HepG2 (cell line): ENCODE data around the gene HSDL1. TPM values are rescaled to one million over a fixed set of nuclear protein-coding genes. Genes with fewer than 3 reads are reported as not detected.

Experiments used
- ARNT ChIP-seq: fragments of 450-650 bp; IDR thresholded peaks from 2 replicates; pipeline ENCODE4 v1.6.1; 2017
- CSRNP2 ChIP-seq: sonication (generic); formaldehyde crosslinking; conservative IDR thresholded peaks from 2 replicates; pipeline ENCODE4 v1.8.0; 2022; ENCODE audit warnings: low read depth, missing genetic modification reagents
- KAT7 ChIP-seq: IDR thresholded peaks from 2 replicates; pipeline ENCODE4 v1.6.1; 2018; ENCODE audit warnings: borderline replicate concordance, missing compliant biosample characterization
- MBNL3 ChIP-seq: fragments of 250-450 bp; sonication (Bioruptor Pico); conservative IDR thresholded peaks from 2 replicates; pipeline ENCODE4 v1.8.0; 2022; ENCODE audit warnings: mild to moderate bottlenecking, inconsistent platforms
- PHF8 ChIP-seq: sonication (generic); formaldehyde crosslinking; IDR thresholded peaks from 2 replicates; pipeline ENCODE4 v1.5.0; 2020; ENCODE audit warnings: missing genetic modification reagents
- SMAD3 ChIP-seq: sonication (generic); formaldehyde crosslinking; IDR thresholded peaks from 2 replicates; pipeline ENCODE4 v1.4.0; 2020; ENCODE audit warnings: missing genetic modification reagents
- SMC3 ChIP-seq: IDR thresholded peaks from 2 replicates; pipeline ENCODE4 v1.6.1; 2011; ENCODE audit warnings: low read length, improper control_type of control experiment
- ZBTB21 ChIP-seq: sonication (generic); formaldehyde crosslinking; IDR thresholded peaks from 2 replicates; pipeline ENCODE4 v1.4.0; 2020; ENCODE audit warnings: missing genetic modification reagents
- ZIK1 ChIP-seq: sonication (generic); formaldehyde crosslinking; IDR thresholded peaks from 2 replicates; pipeline ENCODE4 v1.5.0; 2020; ENCODE audit warnings: mild to moderate bottlenecking, low read depth, missing genetic modification reagents, borderline replicate concordance
- ZNF558 ChIP-seq: sonication (generic); formaldehyde crosslinking; IDR thresholded peaks from 2 replicates; pipeline ENCODE4 v1.9.0; 2022; ENCODE audit warnings: mild to moderate bottlenecking, missing genetic modification reagents, borderline replicate concordance
- ZNF577 ChIP-seq: sonication (generic); formaldehyde crosslinking; IDR thresholded peaks from 2 replicates; pipeline ENCODE4 v1.4.0; 2020; ENCODE audit warnings: mild to moderate bottlenecking, low read depth, missing genetic modification reagents, borderline replicate concordance
- ZNF720 ChIP-seq: sonication (generic); formaldehyde crosslinking; IDR thresholded peaks from 2 replicates; pipeline ENCODE4 v1.4.0; 2020; ENCODE audit warnings: missing genetic modification reagents
- ZNF788 ChIP-seq: sonication (generic); formaldehyde crosslinking; IDR thresholded peaks from 2 replicates; pipeline ENCODE4 v1.5.0; 2020; ENCODE audit warnings: mild to moderate bottlenecking, missing genetic modification reagents, borderline replicate concordance
- ZSCAN20 ChIP-seq: sonication (generic); formaldehyde crosslinking; IDR thresholded peaks from 2 replicates; pipeline ENCODE4 v1.4.0; 2020; ENCODE audit warnings: missing genetic modification reagents, mild to moderate bottlenecking, borderline replicate concordance
- ZSCAN25 ChIP-seq: sonication (generic); formaldehyde crosslinking; IDR thresholded peaks from 2 replicates; pipeline ENCODE4 v1.8.0; 2022; ENCODE audit warnings: mild to moderate bottlenecking, missing genetic modification reagents
- polyA plus RNA-seq, 8 experiments: library from polyadenylated mRNA; depleted of rRNA in 3 of 8; stranded (reverse) in 7 of 8; unstranded in 1 of 8; fragments of >200 nt; fragmentation: Illumina TruSeq in 4 of 8; extraction: Trizol in 4 of 8; gene quantifications; 2 replicates each; pipeline versions ENCODE4 v1.2.1 to v1.2.3, GENCODE V29; 2011 to 2016; ENCODE audit warnings: low read depth in 4 of 8, missing spikeins in 1 of 8, mixed read lengths in 1 of 8; ENCODE audit not compliant: insufficient read depth in 1 of 8
- total RNA-seq, 5 experiments: library from RNA; depleted of rRNA; stranded (reverse); fragments of >200 nt; fragmentation: Illumina TruSeq; extraction: Trizol; gene quantifications; 2 replicates each; pipeline ENCODE4 v1.2.3, GENCODE V29; 2016; ENCODE audit warnings: low read depth in 1 of 5
- TF ChIP-seq, protein P1 (sequence below): sonication (generic); formaldehyde crosslinking; IDR thresholded peaks from 2 replicates; pipeline ENCODE4 v1.5.0; 2020; ENCODE audit warnings: mild to moderate bottlenecking, missing genetic modification reagents, moderate library complexity
- TF ChIP-seq, protein P2 (sequence below): sonication (generic); formaldehyde crosslinking; IDR thresholded peaks from 2 replicates; pipeline ENCODE4 v1.5.0; 2020; ENCODE audit warnings: mild to moderate bottlenecking, low read depth, missing genetic modification reagents, borderline replicate concordance
- TF ChIP-seq, protein P3 (sequence below): sonication (generic); formaldehyde crosslinking; IDR thresholded peaks from 2 replicates; pipeline ENCODE4 v1.4.0; 2020; ENCODE audit warnings: missing genetic modification reagents
- TF ChIP-seq, protein P4 (sequence below), 2 experiments: sonication (generic) in 1 of 2; formaldehyde crosslinking in 1 of 2; IDR thresholded peaks; 2 replicates each; pipeline versions ENCODE4 v1.5.1 to v1.6.1; 2011 to 2020; ENCODE audit warnings: borderline replicate concordance in 1 of 2, low read depth in 1 of 2, low read length in 1 of 2, mild to moderate bottlenecking in 1 of 2, missing genetic modification reagents in 1 of 2, moderate library complexity in 1 of 2
- TF ChIP-seq, protein P5 (sequence below): sonication (generic); formaldehyde crosslinking; IDR thresholded peaks from 2 replicates; pipeline ENCODE4 v1.4.0; 2020; ENCODE audit warnings: missing genetic modification reagents

HSDL1 gene
- total and polyA plus RNA-seq, 2 of the 13 experiments (the other 11 are each of a cell fraction or from before 2014, with no cell fraction given): 49.2 to 49.7 TPM

DNA sequence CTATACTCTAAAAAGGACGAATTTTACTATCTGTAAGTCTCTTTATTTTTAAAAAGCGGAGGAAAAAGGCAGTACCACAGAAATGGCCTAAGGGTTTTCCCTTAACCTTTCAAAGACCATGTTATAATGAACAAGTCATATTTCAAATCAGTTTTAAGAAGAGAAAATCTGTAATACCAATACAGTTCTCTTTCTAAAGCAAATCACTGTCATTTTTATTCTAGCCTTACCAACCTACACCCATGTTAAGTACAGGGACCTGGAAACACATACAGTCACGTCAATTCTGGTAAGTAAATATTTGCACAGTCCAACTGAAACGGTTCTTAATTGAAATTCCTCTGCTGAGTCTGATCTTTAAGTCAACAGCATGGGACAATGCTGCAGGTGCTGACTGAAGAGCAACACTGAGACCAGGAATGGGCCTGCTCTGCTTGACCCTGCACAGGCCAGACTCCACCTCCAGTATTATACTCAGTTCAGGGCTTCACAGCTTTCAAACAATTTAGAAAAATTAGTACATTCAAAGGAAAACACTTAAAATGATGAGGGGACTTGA lies 48.5 kb downstream of the HSDL1 start (continued):
- no peak for TF ChIP-seq CSRNP2 (CRISPR knock-in tag)
- TF ChIP-seq, protein P1, sequence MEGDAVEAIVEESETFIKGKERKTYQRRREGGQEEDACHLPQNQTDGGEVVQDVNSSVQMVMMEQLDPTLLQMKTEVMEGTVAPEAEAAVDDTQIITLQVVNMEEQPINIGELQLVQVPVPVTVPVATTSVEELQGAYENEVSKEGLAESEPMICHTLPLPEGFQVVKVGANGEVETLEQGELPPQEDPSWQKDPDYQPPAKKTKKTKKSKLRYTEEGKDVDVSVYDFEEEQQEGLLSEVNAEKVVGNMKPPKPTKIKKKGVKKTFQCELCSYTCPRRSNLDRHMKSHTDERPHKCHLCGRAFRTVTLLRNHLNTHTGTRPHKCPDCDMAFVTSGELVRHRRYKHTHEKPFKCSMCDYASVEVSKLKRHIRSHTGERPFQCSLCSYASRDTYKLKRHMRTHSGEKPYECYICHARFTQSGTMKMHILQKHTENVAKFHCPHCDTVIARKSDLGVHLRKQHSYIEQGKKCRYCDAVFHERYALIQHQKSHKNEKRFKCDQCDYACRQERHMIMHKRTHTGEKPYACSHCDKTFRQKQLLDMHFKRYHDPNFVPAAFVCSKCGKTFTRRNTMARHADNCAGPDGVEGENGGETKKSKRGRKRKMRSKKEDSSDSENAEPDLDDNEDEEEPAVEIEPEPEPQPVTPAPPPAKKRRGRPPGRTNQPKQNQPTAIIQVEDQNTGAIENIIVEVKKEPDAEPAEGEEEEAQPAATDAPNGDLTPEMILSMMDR (CRISPR knock-in tag): no peak
- no peak for TF ChIP-seq ZNF788 (CRISPR knock-in tag)
- TF ChIP-seq, protein P2, sequence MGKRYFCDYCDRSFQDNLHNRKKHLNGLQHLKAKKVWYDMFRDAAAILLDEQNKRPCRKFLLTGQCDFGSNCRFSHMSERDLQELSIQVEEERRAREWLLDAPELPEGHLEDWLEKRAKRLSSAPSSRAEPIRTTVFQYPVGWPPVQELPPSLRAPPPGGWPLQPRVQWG (CRISPR knock-in tag): no peak
- TF ChIP-seq, protein P3, sequence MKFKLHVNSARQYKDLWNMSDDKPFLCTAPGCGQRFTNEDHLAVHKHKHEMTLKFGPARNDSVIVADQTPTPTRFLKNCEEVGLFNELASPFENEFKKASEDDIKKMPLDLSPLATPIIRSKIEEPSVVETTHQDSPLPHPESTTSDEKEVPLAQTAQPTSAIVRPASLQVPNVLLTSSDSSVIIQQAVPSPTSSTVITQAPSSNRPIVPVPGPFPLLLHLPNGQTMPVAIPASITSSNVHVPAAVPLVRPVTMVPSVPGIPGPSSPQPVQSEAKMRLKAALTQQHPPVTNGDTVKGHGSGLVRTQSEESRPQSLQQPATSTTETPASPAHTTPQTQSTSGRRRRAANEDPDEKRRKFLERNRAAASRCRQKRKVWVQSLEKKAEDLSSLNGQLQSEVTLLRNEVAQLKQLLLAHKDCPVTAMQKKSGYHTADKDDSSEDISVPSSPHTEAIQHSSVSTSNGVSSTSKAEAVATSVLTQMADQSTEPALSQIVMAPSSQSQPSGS (CRISPR knock-in tag): 0 out of 2 replicates have a peak, but pooled peaks have one; percentile 34
- no peak for TF ChIP-seq ARNT
- TF ChIP-seq MBNL3 (CRISPR knock-in tag): no peak
- no peak for TF ChIP-seq ZSCAN20
- no peak for TF ChIP-seq ZIK1 (CRISPR knock-in tag)
- TF ChIP-seq ZBTB21: no peak
- TF ChIP-seq SMAD3 (CRISPR knock-in tag): peak; percentile 74; the same call in 1 of the 2 replicates
- TF ChIP-seq, protein P4, sequence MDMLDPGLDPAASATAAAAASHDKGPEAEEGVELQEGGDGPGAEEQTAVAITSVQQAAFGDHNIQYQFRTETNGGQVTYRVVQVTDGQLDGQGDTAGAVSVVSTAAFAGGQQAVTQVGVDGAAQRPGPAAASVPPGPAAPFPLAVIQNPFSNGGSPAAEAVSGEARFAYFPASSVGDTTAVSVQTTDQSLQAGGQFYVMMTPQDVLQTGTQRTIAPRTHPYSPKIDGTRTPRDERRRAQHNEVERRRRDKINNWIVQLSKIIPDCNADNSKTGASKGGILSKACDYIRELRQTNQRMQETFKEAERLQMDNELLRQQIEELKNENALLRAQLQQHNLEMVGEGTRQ (IDR thresholded peaks at IDR 0.05; ENCODE audit: low read depth, low read length): no peak
- TF ChIP-seq, protein P4 (CRISPR knock-in tag; IDR thresholded peaks at IDR 0.05; ENCODE audit: borderline replicate concordance): no peak
- 0 out of 2 replicates have a peak, but pooled peaks have one; percentile 36 for TF ChIP-seq PHF8 (CRISPR knock-in tag)
- TF ChIP-seq, protein P5, sequence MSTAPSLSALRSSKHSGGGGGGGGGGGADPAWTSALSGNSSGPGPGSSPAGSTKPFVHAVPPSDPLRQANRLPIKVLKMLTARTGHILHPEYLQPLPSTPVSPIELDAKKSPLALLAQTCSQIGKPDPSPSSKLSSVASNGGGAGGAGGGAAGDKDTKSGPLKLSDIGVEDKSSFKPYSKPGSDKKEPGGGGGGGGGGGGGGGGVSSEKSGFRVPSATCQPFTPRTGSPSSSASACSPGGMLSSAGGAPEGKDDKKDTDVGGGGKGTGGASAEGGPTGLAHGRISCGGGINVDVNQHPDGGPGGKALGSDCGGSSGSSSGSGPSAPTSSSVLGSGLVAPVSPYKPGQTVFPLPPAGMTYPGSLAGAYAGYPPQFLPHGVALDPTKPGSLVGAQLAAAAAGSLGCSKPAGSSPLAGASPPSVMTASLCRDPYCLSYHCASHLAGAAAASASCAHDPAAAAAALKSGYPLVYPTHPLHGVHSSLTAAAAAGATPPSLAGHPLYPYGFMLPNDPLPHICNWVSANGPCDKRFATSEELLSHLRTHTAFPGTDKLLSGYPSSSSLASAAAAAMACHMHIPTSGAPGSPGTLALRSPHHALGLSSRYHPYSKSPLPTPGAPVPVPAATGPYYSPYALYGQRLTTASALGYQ (CRISPR knock-in tag): peak; percentile 93; the same call in 1 of the 2 replicates
- TF ChIP-seq SMC3: no peak
- no peak for TF ChIP-seq ZNF720 (CRISPR knock-in tag)
- TF ChIP-seq KAT7 (CRISPR knock-in tag): 0 out of 2 replicates have a peak, but pooled peaks have one; percentile 27
- TF ChIP-seq ZSCAN25 (CRISPR knock-in tag): no peak
- no peak for TF ChIP-seq ZNF577 (CRISPR knock-in tag)
- TF ChIP-seq ZNF558: no peak
